Esophagus (tissue), 2 donors: ENCODE data around the gene PRDX1. TPM values are rescaled to one million over a fixed set of nuclear protein-coding genes. Genes with fewer than 3 reads are reported as not detected.
"Not testable (repeated sequence)": the region's sequence is repeated elsewhere in the genome, so short reads cannot be mapped to it uniquely, and the experiment has no call there.

ENCODE experiments used
- H3K27ac ChIP-seq, 2 donors: one replicate each; pipeline ENCODE4 v1.5.1; 2013; ENCODE audit warnings: low read depth in 2 of 2, mild to moderate bottlenecking in 2 of 2, inconsistent platforms in 1 of 2, low read length in 1 of 2, moderate library complexity in 1 of 2
- H3K27me3 ChIP-seq, 2 donors: one replicate each; pipeline ENCODE4 v1.6.1; 2013; ENCODE audit warnings: low read length in 2 of 2, control low read depth in 1 of 2, mild to moderate bottlenecking in 1 of 2; ENCODE audit not compliant: insufficient read depth in 2 of 2, control insufficient read depth in 1 of 2
- H3K36me3 ChIP-seq, 2 donors: one replicate each; pipeline ENCODE4 v1.6.1; 2013; ENCODE audit warnings: low read length in 1 of 2; ENCODE audit not compliant: control insufficient read depth in 2 of 2, insufficient read depth in 2 of 2
- H3K4me1 ChIP-seq, 2 donors: one replicate each; pipeline ENCODE4 v1.6.1; 2013; ENCODE audit warnings: low read length in 1 of 2; ENCODE audit not compliant: control insufficient read depth in 2 of 2, insufficient read depth in 2 of 2
- H3K4me3 ChIP-seq, 2 donors: one replicate each; pipeline ENCODE4 v1.5.1; 2013; ENCODE audit warnings: low read length in 2 of 2, mild to moderate bottlenecking in 2 of 2, low read depth in 1 of 2, moderate library complexity in 1 of 2
- H3K9me3 ChIP-seq, 2 donors: one replicate each; pipeline ENCODE4 v1.6.1; 2013; ENCODE audit warnings: mild to moderate bottlenecking in 2 of 2, low read depth in 1 of 2, low read length in 1 of 2, moderate library complexity in 1 of 2; ENCODE audit not compliant: control insufficient read depth in 2 of 2, insufficient read depth in 1 of 2
- WGBS, 2 donors: extraction: QIAGEN DNeasy Blood & Tissue Kit; methylation state at CpG; one replicate each; pipeline ENCODE4 v1.1.7; 2013; 5-methylcytosine and 5-hydroxymethylcytosine counted together
- polyA plus RNA-seq, 2 donors: library from polyadenylated mRNA; stranded (reverse); fragments of 200-250 nt; gene quantifications; one replicate each; pipeline ENCODE4 v1.2.3, GENCODE V29; 2013
- donor health status: healthy with polysubstance abuse.
- donor health status: Bipolar disorder and iron deficiency.

Gene PRDX1
- polyA plus RNA-seq, 2 donors, result 1,018 to 1,250 TPM

DNA sequence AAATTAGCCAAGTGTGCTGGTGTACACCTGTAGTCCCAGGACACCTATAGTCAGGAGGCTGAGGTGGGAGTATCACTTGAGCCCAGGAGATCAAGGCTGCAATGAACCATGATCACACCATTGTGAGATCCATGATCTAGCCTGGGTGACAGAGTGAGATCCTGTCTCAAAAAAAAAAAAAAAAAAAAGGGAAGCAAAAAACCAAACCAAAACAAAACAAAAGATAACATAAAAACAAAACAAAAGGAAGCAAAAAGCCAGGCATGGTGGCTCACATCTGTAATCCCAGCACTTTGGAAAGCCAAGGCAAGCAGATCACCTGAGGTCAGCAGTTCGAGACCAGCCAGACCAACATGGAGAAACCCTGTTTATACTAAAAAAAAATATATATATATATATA, 19.5 kb upstream of the PRDX1 start:
- Histone ChIP-seq H3K4me1 (peaks cover 0 to 2% of the 10 kb centered on the region in 2 donors), H3K36me3 (no peaks in the 10 kb centered on the region), H3K27me3 (no peaks in the 10 kb centered on the region), H3K9me3 (no peaks in the 10 kb centered on the region), H3K4me3 (no peak overlapping the region), H3K27ac (no peak overlapping the region)
- 94 to 95% methylated on average over 1 of the region's 1 CpG for WGBS, 2 donors

- Histone ChIP-seq H3K36me3 (no peaks in the 10 kb centered on the region), H3K9me3 (no peaks in the 10 kb centered on the region), H3K27me3 (no peaks in the 10 kb centered on the region), H3K27ac (no peak overlapping the region), H3K4me3 (no peak overlapping the region), H3K4me1 (no peaks in the 10 kb centered on the region)
- 69 to 72% methylated on average over 4 of the region's 4 CpGs for WGBS, 2 donors
These were observed 15.2 kb upstream of the PRDX1 start for GRCh38 chr1:45536886-45537285.

DNA sequence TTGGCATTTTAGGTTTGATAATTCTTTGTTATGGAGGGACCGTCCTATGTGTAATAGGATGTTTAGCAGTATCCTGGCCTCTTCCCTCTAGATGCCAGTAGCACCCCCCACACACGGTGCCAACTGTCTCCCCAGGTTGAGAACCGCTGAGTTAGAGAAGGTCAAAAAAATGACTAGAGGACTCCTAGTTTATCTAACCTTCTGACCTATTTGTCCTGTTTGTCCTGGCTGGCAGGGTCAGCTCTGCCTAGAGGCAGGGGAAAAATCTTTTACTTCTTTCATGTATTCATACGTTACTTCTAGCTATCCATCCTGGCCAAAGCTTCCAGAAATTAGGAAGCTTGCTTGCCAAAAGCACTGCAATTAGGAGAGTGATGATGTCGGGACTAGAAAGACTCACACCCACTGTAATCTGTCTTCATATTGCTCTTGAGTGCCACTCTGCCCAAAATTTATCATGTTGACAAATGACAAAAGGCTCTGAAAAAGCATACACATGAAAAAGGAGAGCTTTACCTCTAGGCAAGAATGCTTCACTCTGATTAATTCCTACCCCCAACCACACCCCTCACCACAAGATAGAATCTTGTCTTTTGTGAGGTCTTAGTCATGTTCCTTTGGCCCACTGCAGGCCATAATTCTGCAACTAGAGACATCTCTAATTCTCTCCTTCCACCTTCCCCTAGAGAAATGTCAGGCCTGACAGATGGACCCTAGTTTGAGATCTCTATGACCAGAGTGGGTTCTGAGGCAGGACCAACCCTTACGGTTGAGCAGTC, 14.5 kb upstream of the PRDX1 start:
- no peaks in the 10 kb centered on the region for H3K9me3 ChIP-seq
- H3K4me1 ChIP-seq, result no peaks in the 10 kb centered on the region

GRCh38 chr1:45531873-45532272, 10.2 kb upstream of the PRDX1 start:
- Histone ChIP-seq H3K36me3 (no peaks in the 10 kb centered on the region), H3K27me3 (no peaks in the 10 kb centered on the region), H3K9me3 (no peaks in the 10 kb centered on the region), H3K4me1 (no peaks in the 10 kb centered on the region), H3K4me3 (no peak overlapping the region), H3K27ac (no peak overlapping the region)
- 84 to 88% methylated on average over 5 of the region's 5 CpGs for WGBS, 2 donors

More for the DNA sequence above, 14.5 kb upstream of the PRDX1 start:
- Histone ChIP-seq H3K4me3 (no peak overlapping the region), H3K27me3 (no peaks in the 10 kb centered on the region), H3K36me3 (no peaks in the 10 kb centered on the region), H3K27ac (no peak overlapping the region)
- WGBS, 2 donors, result 58 to 61% methylated on average over 6 of the region's 6 CpGs

- WGBS, 2 donors, result 95% methylated on average over 11 of the region's 11 CpGs
- no peaks in the 10 kb centered on the region for H3K36me3 ChIP-seq
- no peak overlapping the region for H3K4me3 ChIP-seq
- no peaks in the 10 kb centered on the region for H3K4me1 ChIP-seq
- no peaks in the 10 kb centered on the region for H3K9me3 ChIP-seq
- no peak overlapping the region for H3K27ac ChIP-seq
- H3K27me3 ChIP-seq, result no peaks in the 10 kb centered on the region
These were observed 9.0 kb upstream of the PRDX1 start for GRCh38 chr1:45530632-45531135.

GRCh38 chr1:45526135-45526644, 4.5 kb upstream of the PRDX1 start:
- H3K27me3 ChIP-seq, result no peaks in the 10 kb centered on the region
- no peaks in the 10 kb centered on the region for H3K9me3 ChIP-seq
- no peaks in the 10 kb centered on the region for H3K36me3 ChIP-seq
- WGBS, 2 donors, result 94 to 100% methylated on average over 1 of the region's 1 CpG
- no peak overlapping the region for H3K27ac ChIP-seq
- no peak overlapping the region for H3K4me3 ChIP-seq
- no peaks in the 10 kb centered on the region for H3K4me1 ChIP-seq

DNA sequence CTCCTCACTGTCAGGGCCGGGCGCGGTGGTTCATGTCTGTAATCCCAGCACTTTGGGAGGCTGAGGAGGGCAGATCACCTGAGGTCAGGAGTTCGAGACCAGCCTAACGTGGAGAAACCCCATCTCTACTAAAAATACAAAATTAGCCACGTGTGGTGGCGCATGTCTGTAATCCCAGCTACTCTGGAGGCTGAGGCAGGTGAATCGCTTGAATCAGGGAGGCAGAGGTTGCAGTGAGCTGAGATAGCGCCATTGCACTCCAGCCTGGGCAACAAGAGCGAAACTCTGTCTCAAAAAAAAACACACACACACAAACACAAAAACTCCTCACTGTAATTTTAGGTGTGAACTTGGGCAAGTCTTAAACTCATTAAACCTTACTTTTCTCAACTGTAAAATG, 2.3 kb upstream of the PRDX1 start:
- not testable (repeated sequence) for H3K27me3 ChIP-seq, H3K27ac ChIP-seq, H3K9me3 ChIP-seq, H3K4me3 ChIP-seq, H3K4me1 ChIP-seq, H3K36me3 ChIP-seq
- 90 to 93% methylated on average over 10 of the region's 10 CpGs for WGBS, 2 donors

DNA sequence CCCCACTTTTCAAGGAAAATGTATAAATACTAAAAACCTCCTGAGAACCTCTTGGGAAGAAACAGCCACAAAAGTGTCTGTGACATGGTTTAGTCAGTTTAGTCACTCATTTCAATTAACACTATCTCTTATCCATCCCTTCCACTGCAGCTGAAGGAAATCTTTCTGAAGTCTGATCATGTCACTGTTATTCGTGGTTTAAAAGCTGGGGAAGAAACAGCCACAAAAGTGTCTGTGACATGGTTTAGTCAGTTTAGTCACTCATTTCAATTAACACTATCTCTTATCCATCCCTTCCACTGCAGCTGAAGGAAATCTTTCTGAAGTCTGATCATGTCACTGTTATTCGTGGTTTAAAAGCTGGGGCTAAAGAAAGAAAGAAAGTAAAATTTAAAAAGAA, 1.8 kb upstream of the PRDX1 start:
- WGBS, 2 donors, result 63 to 71% methylated on average over 2 of the region's 2 CpGs
- not testable (repeated sequence) for H3K4me3 ChIP-seq, H3K36me3 ChIP-seq, H3K9me3 ChIP-seq, H3K27ac ChIP-seq, H3K4me1 ChIP-seq, H3K27me3 ChIP-seq

DNA sequence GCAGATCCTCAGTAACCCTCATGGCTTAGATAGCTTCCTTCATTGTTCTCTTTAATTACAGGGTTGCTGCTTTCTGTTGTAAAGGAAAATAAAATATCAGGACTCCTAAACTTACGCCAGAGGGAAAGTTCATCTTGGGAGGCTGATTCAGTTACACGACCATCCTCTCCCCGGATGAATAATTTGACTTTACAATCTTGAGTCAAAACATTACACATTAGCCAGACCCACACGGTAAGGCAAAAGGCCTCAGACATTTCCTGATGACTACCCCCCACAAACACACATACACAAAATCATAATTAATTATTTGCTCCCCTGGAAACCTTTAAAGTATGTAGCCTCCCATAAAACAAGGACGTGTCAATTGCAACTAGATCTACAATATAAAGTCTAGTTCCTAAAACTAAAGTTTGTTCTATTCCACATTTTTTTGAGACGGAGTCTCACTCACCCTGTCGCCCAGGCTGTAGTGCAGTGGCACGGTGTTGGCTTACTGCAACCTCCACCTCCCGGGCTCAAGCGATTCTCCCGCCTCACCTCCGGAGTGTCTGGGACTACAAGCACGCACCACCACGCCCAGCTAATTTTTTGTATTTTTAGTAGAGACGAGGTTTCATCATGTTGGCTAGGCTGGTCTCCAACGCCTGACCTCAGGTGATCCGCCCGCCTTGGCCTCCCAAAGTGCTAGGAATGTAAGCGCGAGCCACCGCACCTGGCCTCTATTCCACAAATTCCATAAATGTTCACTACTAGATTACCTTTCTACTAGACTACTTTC, 830 bp upstream of the PRDX1 start:
- Histone ChIP-seq H3K36me3 (peaks cover 0 to 1% of the 10 kb centered on the region in 2 donors), H3K27ac (peak overlapping the region; percentile 91 to 98), H3K27me3 (no peaks in the 10 kb centered on the region), H3K4me3 (peak overlapping the region; percentile 85 to 94), H3K9me3 (no peaks in the 10 kb centered on the region), H3K4me1 (peaks cover 0 to 2% of the 10 kb centered on the region in 2 donors)
- WGBS, 2 donors, result 68 to 69% methylated on average over 21 of the region's 21 CpGs
